ENCODE results near the gene GCK. TPM values are rescaled to one million over a fixed set of nuclear protein-coding genes. Genes with fewer than 3 reads are reported as not detected.

GCK gene
- total and polyA plus RNA-seq, 12 donors = 0.09 to 2.1 (median 0.50) TPM; not detected in 3

DNA sequence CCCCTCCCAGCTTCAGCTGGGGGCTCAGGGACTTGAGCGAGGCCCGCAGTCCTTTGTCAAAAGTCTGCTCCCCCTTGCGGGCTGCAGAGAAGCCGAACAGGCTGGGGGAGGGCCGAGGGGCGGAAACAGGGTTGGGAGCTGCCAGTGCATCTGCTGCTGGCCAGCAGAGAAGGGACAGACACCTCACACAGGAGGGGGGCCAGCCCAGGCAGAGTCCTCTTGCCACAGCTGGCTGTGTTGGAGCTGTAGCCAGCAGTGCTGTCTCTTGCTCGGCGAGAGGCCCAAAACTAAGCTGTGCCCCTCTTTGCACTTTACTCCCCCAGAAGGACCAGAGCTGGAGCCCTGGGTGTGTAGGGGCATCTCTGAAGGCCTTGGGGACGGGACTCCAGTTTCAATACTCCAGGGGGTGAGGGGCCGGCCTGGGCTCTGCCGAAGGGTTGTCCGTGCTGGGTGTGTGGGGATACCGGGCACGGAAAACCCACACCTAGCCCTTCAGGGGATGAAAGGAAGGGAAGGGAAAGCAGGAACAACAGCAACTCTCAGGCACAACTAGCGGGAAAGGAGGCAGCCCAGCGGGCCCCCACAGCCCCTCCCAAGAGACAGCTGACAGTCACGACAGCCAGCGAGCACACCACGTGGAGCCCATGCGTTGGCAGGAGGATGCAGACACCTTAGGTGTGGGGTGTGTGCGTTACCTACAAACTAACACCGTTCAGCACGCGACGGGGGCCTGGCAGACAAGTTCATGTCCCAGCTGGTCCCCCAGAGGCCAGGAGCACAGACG, 29.4 kb upstream of the GCK start:
- intact Hi-C loops (cut with DNase I) = no loop called here
- DNase-seq = peak in 1 of 7 donors; percentile 11

GRCh38 chr7:44217852-44218402, 28.7 kb upstream of the GCK start:
- WGBS, 4 donors = 78 to 91% (median 79%) methylated on average over 13 to 17 of the region's 17 CpGs
- no peaks in the 10 kb centered on the region for H3K9me3 ChIP-seq (replicated peaks in 1 of 3)
- intact Hi-C loops (cut with DNase I) = no loop called here
- H3K4me1 ChIP-seq (replicated peaks in 1 of 2) = no peaks in the 10 kb centered on the region
- no peak for TF ChIP-seq POLR2A (IDR thresholded peaks at IDR 0.05)
- TF ChIP-seq CTCF (IDR thresholded peaks at IDR 0.05) = no peak
- no peak overlapping the region for H3K27ac ChIP-seq
- peak in 1 of 7 donors; percentile 2 for DNase-seq
- no peak overlapping the region for H3K4me3 ChIP-seq
- peaks cover 0 to 5% of the 10 kb centered on the region in 2 donors for H3K36me3 ChIP-seq (replicated peaks in 1 of 2)
- no peaks in the 10 kb centered on the region for H3K27me3 ChIP-seq

More for the DNA sequence above, 29.4 kb upstream of the GCK start:
- TF ChIP-seq CTCF (IDR thresholded peaks at IDR 0.05) = no peak
- TF ChIP-seq POLR2A (IDR thresholded peaks at IDR 0.05) = no peak
- no peaks in the 10 kb centered on the region for H3K4me1 ChIP-seq (replicated peaks in 1 of 2)
- H3K27ac ChIP-seq = no peak overlapping the region
- 78 to 86% (median 82%) methylated on average over 20 to 26 of the region's 26 CpGs for WGBS, 4 donors
- H3K36me3 ChIP-seq (replicated peaks in 1 of 2) = no peaks in the 10 kb centered on the region
- no peak overlapping the region for H3K4me3 ChIP-seq
- H3K27me3 ChIP-seq = no peaks in the 10 kb centered on the region
- H3K9me3 ChIP-seq (replicated peaks in 1 of 3) = no peaks in the 10 kb centered on the region

- Histone ChIP-seq H3K4me3 (no peak overlapping the region), H3K27me3 (no peaks in the 10 kb centered on the region), H3K27ac (no peak overlapping the region), H3K9me3 (replicated peaks in 1 of 3) (no peaks in the 10 kb centered on the region), H3K36me3 (replicated peaks in 1 of 2) (peaks cover 0 to 11% of the 10 kb centered on the region in 2 donors), H3K4me1 (replicated peaks in 1 of 2) (no peaks in the 10 kb centered on the region)
- WGBS, 4 donors = 80 to 87% (median 82%) methylated on average over 12 to 19 of the region's 19 CpGs
- no peak for DNase-seq
- intact Hi-C loops (cut with DNase I) = no loop called here
- TF ChIP-seq POLR2A (IDR thresholded peaks at IDR 0.05) = no peak
- no peak for TF ChIP-seq CTCF (IDR thresholded peaks at IDR 0.05)
Observed at GRCh38 chr7:44217223-44217714, 28.0 kb upstream of the GCK start.

DNA sequence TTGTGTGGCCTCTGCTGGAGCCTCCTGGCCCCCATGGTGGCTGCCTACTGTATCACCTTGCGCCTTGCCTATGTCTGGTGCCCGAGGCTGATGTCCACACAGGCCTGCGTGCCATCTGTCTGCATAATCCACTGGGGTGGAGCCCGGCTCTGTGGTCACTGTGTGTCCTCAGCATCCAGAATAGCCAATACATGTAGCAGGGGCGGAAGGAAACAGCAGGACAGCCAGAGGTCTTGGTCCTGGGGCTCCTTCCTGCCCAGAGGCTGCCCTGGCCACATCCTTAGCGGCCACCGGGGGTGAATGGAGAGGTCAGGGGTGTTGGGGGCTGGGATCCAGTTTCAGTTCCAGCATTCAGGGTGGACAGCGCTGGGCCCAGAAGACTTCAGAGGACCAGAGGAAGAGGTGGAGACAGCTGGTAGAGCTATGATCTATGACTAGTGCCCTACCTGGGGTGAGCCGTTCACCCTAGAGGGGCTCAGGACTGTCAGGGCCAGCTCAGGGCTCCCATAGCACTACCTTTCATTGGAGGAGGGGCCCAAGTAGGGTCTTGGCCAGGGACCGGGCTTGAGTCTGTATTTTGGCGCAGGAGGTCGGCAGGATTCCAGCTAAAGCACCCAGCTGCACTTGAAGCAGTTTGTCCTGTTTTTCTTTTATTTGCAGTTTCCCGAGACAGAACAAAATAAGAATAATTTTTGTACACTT, 27.4 kb upstream of the GCK start:
- Histone ChIP-seq H3K4me1 (replicated peaks in 1 of 2) (no peaks in the 10 kb centered on the region), H3K27me3 (no peaks in the 10 kb centered on the region), H3K36me3 (replicated peaks in 1 of 2) (peaks cover 0 to 17% of the 10 kb centered on the region in 2 donors), H3K27ac (peak overlapping the region in 1 of 5 donors; percentile 22), H3K4me3 (no peak overlapping the region), H3K9me3 (replicated peaks in 1 of 3) (no peaks in the 10 kb centered on the region)
- peak in 2 of 7 donors; percentile 37 to 84 for DNase-seq
- TF ChIP-seq POLR2A (IDR thresholded peaks at IDR 0.05) (no peak), CTCF (IDR thresholded peaks at IDR 0.05) (no peak)
- intact Hi-C loops (cut with DNase I) = no loop called here
- WGBS, 4 donors = 60 to 81% (median 71%) methylated on average over 7 to 13 of the region's 13 CpGs

Data from adrenal gland (tissue), 12 donors.